Measurements from ENCODE around the gene COPG1.

The COPG1 gene

DNA sequence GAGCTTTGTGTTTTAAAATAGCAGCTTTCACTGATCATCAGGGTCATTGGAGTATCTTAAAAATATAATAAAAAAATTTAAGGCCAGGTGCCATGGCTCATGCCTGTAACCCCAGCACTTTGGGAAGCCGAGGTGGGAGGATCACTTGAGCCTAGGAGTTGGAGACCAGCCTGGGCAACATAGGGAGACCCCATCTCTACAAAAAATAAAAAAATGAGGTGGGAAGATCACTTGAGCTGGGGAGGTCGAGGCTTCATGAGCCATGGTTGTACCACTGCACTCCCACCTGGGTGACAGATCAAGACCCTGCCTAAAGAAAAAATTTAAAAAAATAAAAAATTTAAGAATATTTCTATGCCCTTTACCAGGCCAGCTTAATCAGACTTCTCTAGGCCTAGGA, 30.8 kb downstream of the COPG1 start:
- DNase-seq (ENCODE audit: low read depth in 2 of 2), result no peak

DNA sequence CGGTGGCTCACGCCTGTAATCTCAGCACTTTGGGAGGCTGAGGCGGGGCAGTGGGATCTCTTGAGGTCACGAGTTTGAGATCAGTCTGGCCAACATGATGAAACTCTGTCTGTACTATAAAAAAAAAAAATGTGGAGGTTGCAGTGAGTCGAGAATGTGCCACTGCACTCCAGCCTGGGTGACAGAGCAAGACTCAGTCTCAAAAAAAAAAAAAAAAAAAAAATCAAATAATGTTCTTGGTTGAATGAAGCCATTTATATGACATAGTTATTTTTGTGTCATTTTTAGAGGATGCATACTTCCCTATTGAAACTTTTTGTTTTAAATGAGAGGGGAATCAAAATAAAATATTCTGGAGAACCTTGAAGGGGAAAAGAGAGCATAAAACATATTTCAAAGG, 32.3 kb downstream of the COPG1 start:
- no peak for DNase-seq (ENCODE audit: low read depth in 2 of 2)

DNA sequence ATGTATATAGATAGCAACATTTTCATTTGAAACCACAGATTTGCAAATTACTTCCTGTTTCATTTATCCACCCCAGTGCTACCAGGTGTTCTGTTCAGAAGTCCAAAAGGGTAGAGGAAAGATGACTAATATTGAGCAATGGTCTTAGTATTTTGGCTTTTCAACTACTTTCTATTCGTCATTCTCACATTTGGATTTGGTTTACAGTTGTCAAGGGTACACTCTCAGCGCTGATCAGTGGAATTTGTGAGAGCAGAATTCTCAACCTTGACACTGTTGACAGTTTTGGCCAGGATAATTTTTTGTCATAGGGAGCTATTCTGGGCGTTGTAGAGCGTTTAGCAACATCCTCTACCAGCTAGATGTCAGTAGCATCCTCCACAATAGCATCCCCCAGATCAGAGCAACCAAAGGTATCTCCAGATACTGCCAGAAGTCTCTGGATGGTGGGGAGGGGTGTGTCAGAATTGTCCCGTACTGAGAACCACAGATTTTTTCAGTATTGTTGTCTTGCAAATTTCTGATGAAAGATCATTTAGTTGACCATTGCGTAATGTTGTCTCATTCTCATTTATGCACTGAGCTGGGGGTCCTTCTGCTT, 33.4 kb downstream of the COPG1 start:
- no peak for DNase-seq (ENCODE audit: low read depth in 2 of 2)

DNA sequence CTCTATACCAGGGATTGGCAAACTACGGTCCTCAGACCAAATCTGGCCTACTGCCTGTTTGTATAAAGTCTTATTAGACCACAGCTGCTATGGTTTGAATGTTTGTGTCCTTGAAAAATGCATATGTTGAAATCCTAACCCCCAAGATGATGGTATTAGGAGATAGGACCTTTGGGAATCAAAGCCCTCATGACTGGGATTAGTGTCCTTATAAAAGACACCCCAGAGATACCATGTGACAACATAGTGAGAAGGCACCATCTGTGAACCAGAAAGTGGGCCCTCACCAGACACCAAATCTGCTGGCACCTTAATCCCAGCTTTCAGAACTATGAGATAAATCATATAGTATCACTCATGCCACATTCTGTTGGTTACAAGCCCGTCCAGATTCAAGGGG, 36.7 kb downstream of the COPG1 start:
- DNase-seq (ENCODE audit: low read depth in 2 of 2), result no peak

DNA sequence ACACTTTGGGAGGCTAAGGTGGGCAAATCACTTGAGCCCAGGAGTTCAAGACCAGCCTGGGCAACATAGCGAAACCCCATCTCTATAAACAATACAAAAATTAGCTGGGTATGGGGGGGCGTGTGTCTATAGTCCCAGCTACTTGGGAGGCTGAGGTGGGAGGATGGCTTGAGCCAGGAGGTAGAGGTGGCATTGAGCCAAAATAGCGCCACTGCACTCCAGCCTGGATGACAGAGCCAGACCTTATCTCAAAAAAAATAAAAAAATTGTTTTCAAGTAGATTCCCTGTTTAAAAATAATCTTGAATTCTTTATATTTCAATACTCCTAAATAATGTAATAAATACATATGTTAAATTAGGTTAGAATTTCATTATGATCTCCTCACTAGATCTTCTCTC, 39.0 kb downstream of the COPG1 start:
- no peak for DNase-seq (ENCODE audit: low read depth in 2 of 2)

DNA sequence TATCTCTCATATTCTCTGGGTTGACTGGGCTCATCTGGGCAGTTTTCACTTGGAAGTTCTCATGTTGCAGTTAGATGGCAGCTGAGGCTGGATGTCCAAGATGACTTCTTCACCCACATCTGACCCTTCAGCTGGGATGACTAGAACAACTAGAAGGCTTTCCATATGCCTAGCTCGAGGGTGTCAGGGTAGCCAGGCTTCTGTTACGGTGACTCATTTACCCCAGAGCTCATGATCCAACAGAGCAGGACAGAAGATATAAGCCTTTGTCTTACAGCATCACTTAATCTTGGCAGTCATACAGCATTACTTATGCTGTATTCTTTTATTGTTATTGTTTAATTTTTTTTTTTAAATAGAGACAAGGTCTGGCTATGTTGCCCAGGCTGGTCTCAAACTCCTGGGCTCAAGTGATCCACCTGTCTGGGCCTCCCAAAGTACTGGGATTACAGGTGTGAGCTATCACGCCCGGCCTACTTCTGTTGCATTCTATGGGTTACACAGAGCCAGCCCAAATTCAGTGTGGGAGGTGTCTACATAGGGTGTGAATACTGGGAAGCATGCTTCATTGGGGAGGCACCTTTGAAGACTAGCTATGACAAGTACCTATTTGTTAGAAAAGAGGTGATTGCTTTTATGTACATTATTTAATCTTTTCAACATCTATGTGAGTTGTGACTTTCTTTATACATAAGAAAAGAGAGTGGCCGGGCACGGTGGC, 40.0 kb downstream of the COPG1 start:
- DNase-seq (ENCODE audit: low read depth in 2 of 2), result no peak

DNA sequence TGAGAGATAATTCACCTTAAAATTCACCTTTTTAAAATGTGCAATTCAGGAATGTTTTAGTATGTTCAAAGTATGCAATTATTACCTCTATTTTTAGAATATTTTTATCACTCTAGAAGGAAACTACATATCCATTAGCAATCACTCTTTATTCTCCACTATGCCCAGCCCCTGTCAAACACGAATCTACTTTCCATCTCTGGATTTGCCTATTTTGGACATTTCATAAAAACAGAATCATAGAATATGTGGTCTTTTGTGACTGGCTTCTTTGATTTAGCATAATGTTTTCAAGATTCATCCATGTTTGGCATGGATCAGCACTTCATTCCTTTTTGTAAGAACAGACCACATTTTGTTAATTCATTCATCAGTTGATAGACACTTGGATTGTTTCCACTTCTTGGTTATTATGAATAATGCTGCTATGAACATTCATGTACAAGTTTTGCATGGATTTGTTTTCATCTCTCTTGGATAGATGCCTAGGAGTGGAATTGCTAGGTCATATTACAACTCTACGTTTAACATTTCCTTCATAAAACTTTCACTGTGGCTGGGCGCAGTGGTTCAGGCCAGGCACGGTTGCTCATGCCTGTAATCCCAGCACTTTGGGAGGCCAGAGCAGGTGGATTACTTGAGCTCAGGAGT, 42.0 kb downstream of the COPG1 start:
- no peak for DNase-seq (ENCODE audit: low read depth in 2 of 2)

DNA sequence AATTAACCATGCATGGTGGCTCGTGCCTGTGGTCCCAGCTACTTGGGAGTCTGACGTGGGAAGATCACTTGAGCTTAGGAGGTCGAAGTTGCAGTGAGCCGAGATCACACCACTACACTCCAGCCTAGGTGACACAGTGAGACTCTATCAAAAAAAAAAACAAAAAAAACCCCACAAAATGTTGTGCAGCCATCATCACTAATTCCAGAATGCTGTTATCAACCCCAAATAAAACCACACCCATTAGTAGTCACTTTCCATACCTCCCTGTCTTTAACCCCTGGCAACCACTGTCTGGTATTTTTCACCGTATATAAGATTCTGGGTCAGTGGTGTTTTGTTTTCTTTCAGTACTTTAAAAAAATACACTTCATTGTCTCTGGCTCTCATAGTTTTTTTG, 45.9 kb downstream of the COPG1 start:
- DNase-seq (ENCODE audit: low read depth in 2 of 2), result no peak

DNA sequence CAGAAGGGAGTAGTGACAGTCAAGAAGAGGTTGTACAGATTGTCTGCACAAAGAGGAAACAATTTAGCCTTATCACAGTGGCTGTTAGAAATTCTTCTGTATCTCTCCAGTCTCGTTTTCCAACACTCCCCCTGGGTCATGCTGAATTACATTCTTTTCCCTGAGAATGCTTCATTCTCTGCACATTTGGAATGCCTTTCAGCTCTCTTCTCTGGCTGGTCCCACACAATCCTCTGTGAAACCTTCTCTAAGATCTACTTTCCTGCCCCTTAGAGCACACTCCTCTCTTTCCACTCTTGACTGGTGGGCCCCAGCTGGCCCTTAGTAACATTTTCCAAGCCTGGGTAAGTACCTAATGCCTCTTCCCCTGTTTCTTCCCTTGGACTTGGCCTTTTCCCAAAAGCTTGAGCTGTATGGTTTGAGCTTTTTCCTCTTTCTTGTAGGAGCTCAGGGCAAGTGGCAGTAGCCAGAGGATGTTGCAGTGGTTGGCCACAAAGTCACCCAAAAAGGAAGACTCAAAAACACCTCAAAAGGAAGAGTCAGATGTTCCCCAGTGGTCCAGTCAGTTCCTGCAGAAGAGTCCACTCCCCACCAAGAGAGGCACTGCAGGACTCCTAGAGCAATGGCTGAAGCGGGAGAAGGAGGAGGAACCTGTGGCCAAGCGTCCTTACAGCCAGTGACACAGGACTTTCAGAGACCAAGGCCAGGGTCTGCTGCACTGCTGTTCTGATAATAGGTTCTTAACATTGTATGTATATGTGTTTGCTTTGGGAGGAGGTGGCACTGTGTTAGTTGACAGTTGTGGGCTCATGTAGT, 54.9 kb downstream of the COPG1 start:
- no peak for DNase-seq (ENCODE audit: low read depth in 2 of 2)

DNA sequence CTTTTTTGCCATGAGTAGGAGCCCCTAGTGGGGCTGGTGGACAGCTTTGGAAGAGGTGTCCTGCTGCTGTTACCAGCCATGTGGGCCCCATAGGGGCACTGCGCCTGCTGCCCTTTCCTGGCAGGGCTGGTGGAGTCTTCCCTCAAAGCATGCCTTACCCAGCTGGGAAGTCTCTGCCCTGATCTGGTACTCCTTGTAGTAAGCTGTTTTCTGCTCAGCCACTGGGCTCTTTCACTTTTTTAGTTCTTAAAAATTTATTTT, 55.5 kb downstream of the COPG1 start:
- DNase-seq (ENCODE audit: low read depth in 2 of 2), result no peak

DNA sequence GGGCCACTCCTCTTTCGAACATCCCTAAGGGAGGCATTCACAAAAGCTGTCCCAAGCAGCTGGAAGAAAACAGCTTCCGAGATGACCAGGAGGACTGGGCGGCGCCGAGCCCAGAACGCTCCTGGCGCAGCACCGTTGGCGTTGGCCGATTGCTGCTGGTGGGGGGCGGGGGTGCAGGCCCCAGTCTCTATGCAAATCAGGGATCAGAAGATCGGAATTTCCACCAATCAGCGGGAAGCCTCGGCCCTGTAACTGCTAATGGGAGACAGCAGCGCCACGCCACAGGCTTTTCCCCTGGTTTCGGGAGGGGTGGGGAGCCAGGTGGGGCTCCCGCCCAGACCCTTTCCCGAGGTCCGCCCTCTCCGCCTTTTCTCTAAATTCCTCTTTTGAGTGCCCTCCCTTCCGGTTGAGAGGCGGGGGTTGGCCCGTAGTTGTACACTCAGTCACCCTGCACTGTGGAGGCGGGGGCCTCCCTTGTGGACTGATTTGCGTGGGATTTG, 56.2 kb downstream of the COPG1 start:
- peak in 1 of 2 donors; percentile 41 for DNase-seq (ENCODE audit: low read depth in 2 of 2)

DNA sequence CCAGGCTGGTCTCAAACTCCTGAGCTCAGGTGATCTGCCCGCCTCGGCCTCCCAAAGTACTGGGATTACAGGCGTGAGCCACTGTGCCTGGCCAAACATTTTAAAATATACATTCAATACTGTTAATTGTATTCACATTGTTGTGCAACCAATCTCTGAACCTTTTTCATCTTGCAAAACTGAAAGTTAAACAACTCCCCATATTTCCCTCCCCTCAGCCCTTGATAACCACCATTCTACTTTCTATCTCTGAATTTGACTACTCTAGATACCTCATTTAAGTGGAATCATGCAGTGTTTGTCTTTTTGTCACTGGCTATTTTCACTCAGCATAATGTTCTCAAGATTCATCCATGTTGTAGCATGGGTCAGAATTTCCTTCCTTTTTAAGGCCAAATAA, 59.2 kb downstream of the COPG1 start:
- DNase-seq (ENCODE audit: low read depth in 2 of 2), result no peak

DNA sequence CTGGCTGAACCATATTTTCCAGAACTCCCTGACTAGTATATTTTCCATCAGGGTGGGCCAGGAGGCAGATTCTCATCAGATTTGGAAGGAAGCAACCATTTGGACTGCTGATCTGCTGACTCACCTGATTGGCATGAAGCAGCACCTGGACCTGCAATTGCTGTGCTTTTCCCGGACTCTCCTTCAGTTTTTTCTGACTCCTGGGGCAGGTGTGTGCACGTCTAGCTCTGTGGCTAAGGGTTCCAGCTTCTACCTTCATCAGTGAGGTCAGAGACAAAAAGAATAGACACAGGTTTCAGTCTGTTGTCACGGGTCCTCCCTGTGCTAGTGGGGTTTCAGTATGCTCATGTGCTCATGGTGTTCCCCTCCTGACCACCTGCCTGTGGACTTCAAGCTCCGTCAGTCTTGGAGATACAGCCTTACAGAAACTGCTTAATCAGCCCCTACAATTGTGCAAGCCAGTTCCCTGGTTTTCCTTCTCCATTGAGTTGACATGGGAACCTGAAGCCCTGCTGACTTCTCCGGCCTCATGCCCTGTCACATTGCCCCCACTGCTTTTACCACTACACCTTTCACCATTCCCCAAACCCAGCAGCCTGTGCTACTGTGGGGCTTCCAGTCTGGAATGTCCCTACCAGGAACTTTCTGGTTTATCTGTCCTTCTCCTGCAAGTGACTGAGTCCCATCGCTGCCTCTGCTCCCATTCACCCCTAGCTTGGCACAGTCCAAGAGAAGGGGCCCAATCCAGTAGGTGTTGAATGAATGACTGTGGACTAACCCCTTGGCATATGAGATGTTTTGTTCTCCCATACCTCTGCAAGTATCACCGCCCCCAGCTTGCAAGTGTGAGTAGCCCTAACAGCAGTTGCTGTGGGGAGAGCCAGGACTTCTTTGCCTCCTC, 61.0 kb downstream of the COPG1 start:
- no peak for DNase-seq (ENCODE audit: low read depth in 2 of 2)

DNA sequence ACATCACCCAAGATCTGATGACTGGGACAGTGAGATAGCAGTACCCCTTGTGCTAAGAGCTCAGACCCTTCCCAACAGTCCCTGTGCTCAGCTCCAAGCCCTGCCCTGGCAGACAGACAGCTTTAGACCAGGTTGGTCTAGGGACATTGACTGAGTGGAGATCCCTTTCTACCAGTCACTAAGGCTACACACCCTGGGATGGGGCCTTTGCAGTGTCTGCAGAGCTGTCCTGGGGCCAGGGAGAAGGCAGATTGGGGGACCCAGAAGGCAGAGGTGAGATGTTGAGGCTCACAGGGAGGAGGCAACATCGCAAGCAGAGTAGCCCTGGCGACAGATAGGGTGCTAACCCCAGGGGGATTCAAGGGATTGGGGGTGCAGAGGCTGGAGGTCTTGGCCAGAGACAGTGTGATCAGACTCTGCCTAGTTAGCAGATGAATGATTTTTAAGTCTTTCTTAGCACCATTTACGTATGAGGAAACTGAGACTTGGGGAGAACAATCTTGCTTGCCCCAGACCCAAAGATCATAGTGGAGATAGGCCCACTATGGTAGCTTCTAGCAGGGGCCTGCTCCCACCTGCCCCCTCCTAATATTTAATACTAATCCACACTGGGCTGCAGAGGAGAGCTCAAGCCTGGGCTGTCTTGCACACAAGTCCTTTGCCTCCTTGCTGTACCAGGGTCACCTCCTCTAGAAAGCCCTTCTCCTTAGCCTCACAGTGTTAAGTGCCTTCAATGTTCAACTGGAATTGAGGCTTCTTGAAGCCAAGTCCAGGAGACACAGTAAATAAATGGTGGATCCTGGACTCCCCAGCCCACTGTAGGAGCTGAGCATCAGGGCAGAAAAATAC, 61.9 kb downstream of the COPG1 start:
- DNase-seq (ENCODE audit: low read depth in 2 of 2), result no peak

DNA sequence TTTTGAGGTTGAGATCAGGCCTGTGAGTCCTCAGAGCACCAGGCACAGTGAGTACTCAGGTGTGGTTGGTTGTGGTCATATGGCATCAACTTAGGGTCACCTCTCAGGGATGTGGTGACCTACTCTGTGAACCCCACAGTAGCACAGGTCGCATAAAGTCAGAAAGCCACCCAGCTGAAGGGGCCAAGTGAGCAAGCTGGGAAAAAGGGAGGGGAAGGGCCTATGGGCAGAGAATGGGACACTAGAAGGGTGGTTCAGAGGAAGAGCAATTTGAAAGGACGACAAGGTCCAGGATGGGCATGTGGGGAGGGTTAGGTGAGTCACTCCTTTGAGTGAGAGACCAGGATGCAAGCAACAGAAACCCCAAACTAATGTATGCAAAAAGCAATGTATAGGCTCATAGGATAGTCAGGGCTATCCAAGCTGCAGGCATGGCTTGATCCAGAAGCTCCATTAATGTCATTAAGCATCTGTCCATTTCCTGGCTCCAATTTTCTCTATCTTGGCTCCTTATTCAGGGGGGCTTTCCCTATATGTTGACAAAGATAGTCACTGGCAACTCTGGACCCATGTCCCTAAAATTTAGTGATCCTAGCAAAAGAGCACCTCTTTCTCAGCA, 62.7 kb downstream of the COPG1 start:
- no peak for DNase-seq (ENCODE audit: low read depth in 2 of 2)

DNA sequence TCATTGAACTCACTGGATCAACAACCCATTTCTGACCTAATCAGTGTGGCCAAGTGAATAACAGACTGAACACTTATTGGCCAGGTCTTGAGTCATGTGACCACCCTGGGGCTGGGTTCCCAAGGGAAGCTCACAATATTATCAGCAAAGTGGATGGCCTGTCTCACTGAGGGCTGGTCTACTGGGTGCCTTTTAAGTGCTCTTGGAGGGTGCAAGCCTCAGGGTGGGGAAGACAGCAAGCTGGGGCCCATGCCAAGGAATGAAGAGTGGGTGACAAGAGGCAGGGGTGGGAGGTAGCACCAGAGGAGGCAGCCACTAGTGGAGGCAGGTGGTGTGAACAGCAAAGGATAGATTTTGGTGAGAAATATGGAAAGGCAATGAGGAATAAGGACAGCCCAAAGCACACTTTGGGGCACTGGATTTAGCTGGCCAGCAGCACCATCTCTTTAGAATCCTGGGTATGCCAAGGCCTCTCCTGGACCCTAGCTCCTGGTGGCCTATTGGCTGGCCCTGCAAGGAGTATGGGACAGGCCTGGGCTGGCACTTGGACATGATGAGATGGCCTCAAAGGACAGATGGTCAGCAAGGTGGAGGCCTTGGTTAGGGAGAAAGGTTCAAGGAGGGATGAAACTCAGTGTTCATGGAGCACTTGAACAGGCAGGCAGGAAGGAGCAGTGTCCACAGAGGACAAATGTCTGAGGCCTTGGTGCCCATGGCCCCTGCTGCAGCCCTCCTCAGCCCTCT, 63.4 kb downstream of the COPG1 start:
- DNase-seq (ENCODE audit: low read depth in 2 of 2), result no peak

DNA sequence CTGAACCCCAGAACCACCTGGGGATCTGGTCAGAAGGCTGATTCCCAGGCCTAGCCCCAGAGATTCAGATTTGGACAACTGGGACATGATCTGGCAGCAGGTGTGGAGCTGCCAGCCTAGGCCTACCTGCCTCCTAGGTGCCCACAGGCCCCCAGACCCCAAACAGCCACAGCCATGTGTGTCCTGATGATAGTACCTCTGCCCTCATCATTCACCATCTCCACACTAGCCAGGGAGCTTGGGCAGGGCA, 63.9 kb downstream of the COPG1 start:
- no peak for DNase-seq (ENCODE audit: low read depth in 2 of 2)

DNA sequence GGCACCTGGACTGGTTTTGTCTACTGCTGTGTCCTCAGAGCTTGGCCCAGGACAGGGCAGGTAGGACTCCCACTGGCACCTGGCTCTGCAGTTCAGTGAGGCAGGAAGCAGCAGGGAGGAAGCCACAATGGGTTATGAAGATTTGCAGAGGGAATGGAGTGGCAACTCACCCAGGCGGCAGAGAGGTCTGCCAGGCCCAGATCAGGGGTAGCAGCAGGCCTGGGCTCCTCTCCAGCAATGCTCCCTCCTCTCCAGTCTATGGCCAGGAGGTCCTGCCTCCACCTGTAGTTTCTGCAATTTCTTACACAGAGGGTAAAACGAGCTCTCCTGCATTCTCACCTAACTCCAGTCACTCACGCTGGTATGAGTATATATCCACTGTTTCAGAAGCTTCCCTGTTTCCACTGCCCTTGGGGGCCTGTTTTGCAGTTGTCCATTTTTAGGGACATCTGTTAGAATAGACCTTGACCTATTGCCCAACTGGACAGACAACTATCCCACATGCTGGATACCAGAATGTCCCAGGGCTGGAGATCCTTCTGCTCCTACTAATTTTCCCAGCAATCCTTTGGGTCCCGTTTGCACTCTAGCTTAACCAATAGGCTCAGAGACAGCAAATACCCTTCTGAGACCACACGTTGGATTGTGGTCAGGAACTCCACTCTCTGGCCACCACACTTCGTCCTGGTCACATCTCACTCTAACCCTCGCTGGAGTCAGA, 64.4 kb downstream of the COPG1 start:
- DNase-seq (ENCODE audit: low read depth in 2 of 2), result no peak
